Panc1 (cell line): ENCODE data around the gene LRRC26. TPM values are rescaled to one million over a fixed set of nuclear protein-coding genes. Genes with fewer than 3 reads are reported as not detected.

Source experiments
- ATAC-seq: fragments of 200-7000 bp; cut with Tn5 transposase; 2 replicates; pipeline ENCODE4 v1.9.1; 2020; ENCODE audit warnings: mild to moderate bottlenecking, moderate library complexity
- BruUV-seq: library from RNA; stranded (reverse); fragments of 400-500 nt; replicated peaks from 2 replicates; lab custom pipeline; 2021; lab: Mats Ljungman, UMichigan
- CTCF ChIA-PET: fragments of 300-600 bp; sonication (Branson Sonifier 250); formaldehyde crosslinking; loops from one replicate; lab custom pipeline; 2022; ENCODE audit warnings: antibody characterized with exemption; lab: Charles Lee
- POLR2A ChIA-PET: fragments of 300-600 bp; sonication (Branson Sonifier 250); formaldehyde crosslinking; loops from one replicate; lab custom pipeline; 2022; ENCODE audit warnings: antibody characterized with exemption; lab: Charles Lee
- DNase-seq: peaks from one replicate; pipeline ENCODE4 v3.0.0-alpha.2; 2010; ENCODE audit warnings: low read depth, low spot score
- H3K27ac ChIP-seq: 2 replicates; pipeline ENCODE4 v1.5.1; 2011; ENCODE audit warnings: mild to moderate bottlenecking, low read length, inconsistent platforms
- H3K27me3 ChIP-seq: fragments of 200-500 bp; sonication (Bioruptor generic); 2 replicates; pipeline ENCODE4 v1.6.0; 2014; ENCODE audit warnings: low read length, inconsistent platforms; ENCODE audit not compliant: control insufficient read depth, insufficient read depth
- H3K36me3 ChIP-seq: fragments of 200-500 bp; sonication (Bioruptor generic); 2 replicates; pipeline ENCODE4 v1.5.1; 2014; ENCODE audit warnings: inconsistent platforms, mild to moderate bottlenecking, low read length, moderate library complexity; ENCODE audit not compliant: control insufficient read depth, insufficient read depth
- H3K4me1 ChIP-seq: 2 replicates; pipeline ENCODE4 v1.5.1; 2011; ENCODE audit warnings: inconsistent platforms, mild to moderate bottlenecking, low read length, moderate library complexity; ENCODE audit not compliant: control insufficient read depth, insufficient read depth
- H3K4me3 ChIP-seq, 2 experiments: 2 replicates each; pipeline ENCODE4 v1.5.1; 2011 to 2012; ENCODE audit warnings: low read depth in 2 of 2, low read length in 2 of 2, mild to moderate bottlenecking in 2 of 2, inconsistent platforms in 1 of 2, moderate library complexity in 1 of 2
- H3K9me3 ChIP-seq: fragments of 200-500 bp; sonication (Bioruptor generic); 2 replicates; pipeline ENCODE4 v1.5.1; 2014; ENCODE audit warnings: low read depth, mild to moderate bottlenecking, inconsistent platforms, low read length, moderate library complexity; ENCODE audit not compliant: control insufficient read depth, insufficient read depth
- POLR2AphosphoS5 ChIP-seq: IDR thresholded peaks from 2 replicates; pipeline ENCODE4 v1.6.1; 2012; ENCODE audit warnings: mild to moderate bottlenecking, low read depth, low read length, moderate library complexity
- SIN3A ChIP-seq: IDR thresholded peaks from 2 replicates; pipeline ENCODE4 v1.6.1; 2012; ENCODE audit warnings: low read depth, mild to moderate bottlenecking, low read length, moderate library complexity, borderline replicate concordance; ENCODE audit not compliant: insufficient read depth
- TCF7L2 ChIP-seq: IDR thresholded peaks from 2 replicates; pipeline ENCODE4 v1.6.1; 2011; ENCODE audit warnings: mild to moderate bottlenecking, low read depth, low read length, inconsistent platforms
- in situ Hi-C: cut with HindIII; loops from 2 replicates; pipeline ENCODE4 v1.10.0; 2016; ENCODE audit warnings: low sequenced_read_pairs, low pct_unique_long_range_greater_than_20kb
- intact Hi-C: fragments of 100-400 bp; cut with micrococcal nuclease; formaldehyde crosslinking; loops from one replicate; pipeline ENCODE4 v1.10.0; 2022; ENCODE audit not compliant: unreplicated experiment
- total RNA-seq: library from RNA; stranded (reverse); gene quantifications from one replicate; pipeline ENCODE4 v1.2.1, GENCODE V29; 2021; ENCODE audit not compliant: unreplicated experiment
- TF ChIP-seq, protein P1 (sequence below), 2 experiments: IDR thresholded peaks; 2 replicates each; pipeline ENCODE4 v1.6.1; 2011 to 2012; ENCODE audit warnings: low read depth in 2 of 2, control low read depth in 1 of 2, low read length in 1 of 2, mild to moderate bottlenecking in 1 of 2, moderate library complexity in 1 of 2; ENCODE audit not compliant: insufficient read depth in 1 of 2
- TF ChIP-seq, protein P2 (sequence below): fragments of 450-650 bp; IDR thresholded peaks from 2 replicates; pipeline ENCODE4 v1.5.1; 2017; ENCODE audit warnings: mild to moderate bottlenecking

The LRRC26 gene
- total RNA-seq, 1 experiment from 2014 or later = 0.69 TPM

DNA sequence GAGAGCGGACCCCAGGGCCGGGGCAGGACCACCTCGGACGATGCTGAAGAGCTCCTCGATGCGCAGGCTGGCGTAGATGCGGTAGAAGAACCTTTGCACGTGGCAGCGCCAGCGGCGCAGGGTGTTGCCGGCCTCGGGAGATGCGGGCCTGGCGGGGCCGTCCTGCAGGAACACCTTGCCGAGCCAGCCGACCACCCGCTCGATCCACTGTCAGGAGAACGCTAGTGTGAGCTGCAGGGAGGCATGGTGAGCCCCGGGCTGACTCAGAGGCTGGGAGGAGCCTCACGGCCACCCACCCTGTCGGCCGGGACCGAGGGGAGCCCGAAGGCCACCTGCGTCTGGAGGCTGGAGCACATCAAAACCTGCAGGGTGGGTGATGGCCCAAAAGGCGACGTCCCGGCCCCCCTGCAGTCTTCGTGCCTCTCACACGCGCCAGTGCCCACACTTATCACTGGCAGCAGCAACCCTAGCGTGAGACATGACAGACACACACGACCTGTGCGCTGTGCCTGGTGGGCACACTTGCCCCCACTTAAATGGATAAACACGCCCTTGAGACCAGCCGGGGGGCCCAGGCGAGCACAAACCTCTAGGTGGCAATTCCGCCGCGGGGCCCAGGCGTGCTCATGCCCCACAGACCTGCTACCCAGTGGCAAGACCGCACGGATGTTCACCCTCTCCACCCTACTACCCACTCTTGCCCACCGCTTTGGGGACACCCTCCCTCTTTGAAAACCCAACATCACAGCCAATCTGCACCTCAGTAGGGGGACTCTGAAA is 15.2 kb upstream of the LRRC26 start:
- Histone ChIP-seq H3K4me3 (no peak overlapping the region), H3K9me3 (no peaks in the 10 kb centered on the region), H3K27ac (no peak overlapping the region), H3K4me1 (peaks cover 16% of the 10 kb centered on the region), H3K27me3 (no peaks in the 10 kb centered on the region), H3K36me3 (no peaks in the 10 kb centered on the region; the same call in 1 of the 2 replicates)
- CTCF ChIA-PET = no interaction called here
- no peak for DNase-seq
- ATAC-seq = no peak
- TF ChIP-seq POLR2AphosphoS5 = no peak
- TF ChIP-seq SIN3A = no peak
- TF ChIP-seq, protein P1, sequence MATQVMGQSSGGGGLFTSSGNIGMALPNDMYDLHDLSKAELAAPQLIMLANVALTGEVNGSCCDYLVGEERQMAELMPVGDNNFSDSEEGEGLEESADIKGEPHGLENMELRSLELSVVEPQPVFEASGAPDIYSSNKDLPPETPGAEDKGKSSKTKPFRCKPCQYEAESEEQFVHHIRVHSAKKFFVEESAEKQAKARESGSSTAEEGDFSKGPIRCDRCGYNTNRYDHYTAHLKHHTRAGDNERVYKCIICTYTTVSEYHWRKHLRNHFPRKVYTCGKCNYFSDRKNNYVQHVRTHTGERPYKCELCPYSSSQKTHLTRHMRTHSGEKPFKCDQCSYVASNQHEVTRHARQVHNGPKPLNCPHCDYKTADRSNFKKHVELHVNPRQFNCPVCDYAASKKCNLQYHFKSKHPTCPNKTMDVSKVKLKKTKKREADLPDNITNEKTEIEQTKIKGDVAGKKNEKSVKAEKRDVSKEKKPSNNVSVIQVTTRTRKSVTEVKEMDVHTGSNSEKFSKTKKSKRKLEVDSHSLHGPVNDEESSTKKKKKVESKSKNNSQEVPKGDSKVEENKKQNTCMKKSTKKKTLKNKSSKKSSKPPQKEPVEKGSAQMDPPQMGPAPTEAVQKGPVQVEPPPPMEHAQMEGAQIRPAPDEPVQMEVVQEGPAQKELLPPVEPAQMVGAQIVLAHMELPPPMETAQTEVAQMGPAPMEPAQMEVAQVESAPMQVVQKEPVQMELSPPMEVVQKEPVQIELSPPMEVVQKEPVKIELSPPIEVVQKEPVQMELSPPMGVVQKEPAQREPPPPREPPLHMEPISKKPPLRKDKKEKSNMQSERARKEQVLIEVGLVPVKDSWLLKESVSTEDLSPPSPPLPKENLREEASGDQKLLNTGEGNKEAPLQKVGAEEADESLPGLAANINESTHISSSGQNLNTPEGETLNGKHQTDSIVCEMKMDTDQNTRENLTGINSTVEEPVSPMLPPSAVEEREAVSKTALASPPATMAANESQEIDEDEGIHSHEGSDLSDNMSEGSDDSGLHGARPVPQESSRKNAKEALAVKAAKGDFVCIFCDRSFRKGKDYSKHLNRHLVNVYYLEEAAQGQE (IDR thresholded peaks at IDR 0.05; ENCODE audit: insufficient read depth in 1 of 2, low read depth in 2 of 2, low read length in 1 of 2) = no peak
- TF ChIP-seq TCF7L2 = no peak
- TF ChIP-seq, protein P2, sequence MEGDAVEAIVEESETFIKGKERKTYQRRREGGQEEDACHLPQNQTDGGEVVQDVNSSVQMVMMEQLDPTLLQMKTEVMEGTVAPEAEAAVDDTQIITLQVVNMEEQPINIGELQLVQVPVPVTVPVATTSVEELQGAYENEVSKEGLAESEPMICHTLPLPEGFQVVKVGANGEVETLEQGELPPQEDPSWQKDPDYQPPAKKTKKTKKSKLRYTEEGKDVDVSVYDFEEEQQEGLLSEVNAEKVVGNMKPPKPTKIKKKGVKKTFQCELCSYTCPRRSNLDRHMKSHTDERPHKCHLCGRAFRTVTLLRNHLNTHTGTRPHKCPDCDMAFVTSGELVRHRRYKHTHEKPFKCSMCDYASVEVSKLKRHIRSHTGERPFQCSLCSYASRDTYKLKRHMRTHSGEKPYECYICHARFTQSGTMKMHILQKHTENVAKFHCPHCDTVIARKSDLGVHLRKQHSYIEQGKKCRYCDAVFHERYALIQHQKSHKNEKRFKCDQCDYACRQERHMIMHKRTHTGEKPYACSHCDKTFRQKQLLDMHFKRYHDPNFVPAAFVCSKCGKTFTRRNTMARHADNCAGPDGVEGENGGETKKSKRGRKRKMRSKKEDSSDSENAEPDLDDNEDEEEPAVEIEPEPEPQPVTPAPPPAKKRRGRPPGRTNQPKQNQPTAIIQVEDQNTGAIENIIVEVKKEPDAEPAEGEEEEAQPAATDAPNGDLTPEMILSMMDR = no peak
- intact Hi-C loops = no loop called here
- no TSS peak for BruUV-seq
- POLR2A ChIA-PET = no interaction called here
- in situ Hi-C loops = no loop called here

- no peaks in the 10 kb centered on the region for H3K9me3 ChIP-seq
- no peak for ATAC-seq
- intact Hi-C loops = no loop called here
- in situ Hi-C loops = no loop called here
- H3K36me3 ChIP-seq = no peaks in the 10 kb centered on the region; the same call in 1 of the 2 replicates
- no peaks in the 10 kb centered on the region for H3K27me3 ChIP-seq
- TF ChIP-seq, protein P1 (IDR thresholded peaks at IDR 0.05; ENCODE audit: insufficient read depth in 1 of 2, low read depth in 2 of 2, low read length in 1 of 2) = no peak
- TF ChIP-seq TCF7L2 (no peak), SIN3A (no peak), POLR2AphosphoS5 (no peak)
- TF ChIP-seq, protein P2 = no peak
- CTCF ChIA-PET = no interaction called here
- no peak for DNase-seq
- H3K4me3 ChIP-seq = no peak overlapping the region
- H3K4me1 ChIP-seq = peaks cover 11% of the 10 kb centered on the region
- no peak overlapping the region for H3K27ac ChIP-seq
- no TSS peak for BruUV-seq
- POLR2A ChIA-PET = no interaction called here
These were observed 14.2 kb upstream of the LRRC26 start for GRCh38 chr9:137183980-137184595.
